HCT116 (cell line): ENCODE measurements around the gene PTPN13. TPM values are rescaled to one million over a fixed set of nuclear protein-coding genes. Genes with fewer than 3 reads are reported as not detected.

ENCODE experiments used
- ATAC-seq: fragments of 200-7000 bp; cut with Tn5 transposase; 2 replicates; pipeline ENCODE4 v1.9.1; 2020; ENCODE audit warnings: mild to moderate bottlenecking, moderate library complexity
- Bru-seq: library from RNA; stranded (reverse); fragments of 400-500 nt; gene quantifications from one replicate; lab custom pipeline; 2021; lab: Mats Ljungman, UMichigan
- BruChase-seq, 2 experiments: library from RNA; stranded (reverse); fragments of 400-500 nt; gene quantifications; one replicate each; lab custom pipeline; 2021; lab: Mats Ljungman, UMichigan
- BruUV-seq: library from RNA; stranded (reverse); fragments of 400-500 nt; replicated peaks from 2 replicates; lab custom pipeline; 2021; lab: Mats Ljungman, UMichigan
- CTCF ChIA-PET: fragments of 300-600 bp; sonication (Branson Sonifier 250); formaldehyde crosslinking; loops from one replicate; lab custom pipeline; 2021; ENCODE audit warnings: antibody characterized with exemption; lab: Charles Lee
- POLR2A ChIA-PET: fragments of 300-600, 350-600 bp; sonication (Branson Sonifier 250); formaldehyde crosslinking; loops from one replicate; lab custom pipeline; 2021; ENCODE audit warnings: antibody characterized with exemption; lab: Charles Lee
- RAD21 ChIA-PET, 2 experiments: fragments of 300-600 bp; sonication (Branson Sonifier 250); formaldehyde crosslinking; loops; one replicate each; lab custom pipeline; 2023; ENCODE audit warnings: low total read pairs in 2 of 2; ENCODE audit not compliant: uncharacterized antibody in 2 of 2, unreplicated experiment in 2 of 2, low non-redundant PET in 1 of 2; lab: Charles Lee
- DNase-seq: peaks from one replicate; pipeline ENCODE4 v3.0.0-alpha.2; 2010; ENCODE audit warnings: low read depth, low spot score
- H2AFZ ChIP-seq: fragments of 200-600 bp; shearing (Covaris generic), sonication (generic); 2 replicates; pipeline ENCODE4 v1.6.1; 2017; ENCODE audit warnings: low read depth, mixed run types, mixed read lengths, antibody characterized with exemption, low read length; ENCODE audit not compliant: poor library complexity, severe bottlenecking
- H3K27ac ChIP-seq: 2 replicates; pipeline ENCODE4 v1.5.1; 2012; ENCODE audit warnings: low read depth, low read length
- H3K27me3 ChIP-seq: fragments of 200-600 bp; sonication (generic); 2 replicates; pipeline ENCODE4 v1.6.1; 2016; ENCODE audit warnings: mixed run types, low read length, mixed read lengths; ENCODE audit not compliant: insufficient read depth
- H3K36me3 ChIP-seq, 2 experiments: fragments of 200-500 bp in 1 of 2; fragments of 200-600 bp in 1 of 2; sonication (Bioruptor generic) in 1 of 2; sonication (generic) in 1 of 2; 2 replicates each; pipeline versions ENCODE4 v1.5.1 to v1.6.1; 2014 to 2016; ENCODE audit warnings: low read length in 2 of 2, inconsistent platforms in 1 of 2, mixed read lengths in 1 of 2, mixed run types in 1 of 2; ENCODE audit not compliant: insufficient read depth in 2 of 2, control insufficient read depth in 1 of 2
- H3K4me1 ChIP-seq, 2 experiments: fragments of 200-600 bp in 1 of 2; sonication (generic) in 1 of 2; 2 replicates each; pipeline versions ENCODE4 v1.5.1 to v1.6.1; 2012 to 2017; ENCODE audit warnings: low read length in 2 of 2, inconsistent platforms in 1 of 2, mild to moderate bottlenecking in 1 of 2, mixed read lengths in 1 of 2, mixed run types in 1 of 2, moderate library complexity in 1 of 2; ENCODE audit not compliant: insufficient read depth in 2 of 2, control insufficient read depth in 1 of 2
- H3K4me2 ChIP-seq: fragments of 200-600 bp; sonication (generic); 2 replicates; pipeline ENCODE4 v1.6.1; 2017; ENCODE audit warnings: mixed run types, low read length, mixed read lengths
- H3K4me3 ChIP-seq, 2 experiments: fragments of 200-600 bp in 1 of 2; sonication (generic) in 1 of 2; replicated peaks in 1 of 2; 2 replicates each; pipeline ENCODE4 v1.5.1; 2011 to 2016; ENCODE audit warnings: low read length in 2 of 2, control low read depth in 1 of 2, low read depth in 1 of 2, mild to moderate bottlenecking in 1 of 2, mixed read lengths in 1 of 2, mixed run types in 1 of 2
- H3K79me2 ChIP-seq: fragments of 200-600 bp; sonication (generic); 2 replicates; pipeline ENCODE4 v1.6.1; 2017; ENCODE audit warnings: mild to moderate bottlenecking, mixed run types, low read length, moderate library complexity, mixed read lengths; ENCODE audit not compliant: insufficient read depth
- H3K9ac ChIP-seq: fragments of 200-600 bp; sonication (generic); 2 replicates; pipeline ENCODE4 v1.6.1; 2016; ENCODE audit warnings: low read length, mixed read lengths
- H3K9me2 ChIP-seq: fragments of 200-600 bp; sonication (generic), shearing (Covaris generic); 2 replicates; pipeline ENCODE4 v1.6.1; 2017; ENCODE audit warnings: mixed run types, mild to moderate bottlenecking, moderate library complexity; ENCODE audit not compliant: insufficient read depth
- H3K9me3 ChIP-seq, 2 experiments: fragments of 200-500 bp in 1 of 2; fragments of 200-600 bp in 1 of 2; sonication (Bioruptor generic) in 1 of 2; sonication (generic) in 1 of 2; 2 replicates each; pipeline ENCODE4 v1.6.1; 2014 to 2017; ENCODE audit warnings: low read length in 2 of 2, mixed read lengths in 2 of 2, inconsistent platforms in 1 of 2, low read depth in 1 of 2, mild to moderate bottlenecking in 1 of 2, mixed run types in 1 of 2, moderate library complexity in 1 of 2; ENCODE audit not compliant: control insufficient read depth in 1 of 2, insufficient read depth in 1 of 2
- H4K20me1 ChIP-seq: fragments of 200-600 bp; sonication (generic), shearing (Covaris generic); 2 replicates; pipeline ENCODE4 v1.6.1; 2017; ENCODE audit warnings: mixed run types, mild to moderate bottlenecking, moderate library complexity; ENCODE audit not compliant: insufficient read depth
- CBX3 ChIP-seq: IDR thresholded peaks from 2 replicates; pipeline ENCODE4 v1.6.1; 2012; ENCODE audit warnings: low read depth
- CEBPB ChIP-seq: IDR thresholded peaks from 2 replicates; pipeline ENCODE4 v1.6.1; 2012; ENCODE audit warnings: low read depth
- EGR1 ChIP-seq: IDR thresholded peaks from 2 replicates; pipeline ENCODE4 v1.6.1; 2012; ENCODE audit warnings: low read depth
- ELF1 ChIP-seq: IDR thresholded peaks from 2 replicates; pipeline ENCODE4 v1.6.1; 2012; ENCODE audit warnings: low read depth, borderline replicate concordance
- EZH2phosphoT487 ChIP-seq: fragments of 200-600 bp; IDR thresholded peaks from 2 replicates; pipeline ENCODE4 v1.6.1; 2018; ENCODE audit warnings: antibody characterized with exemption, borderline replicate concordance
- FOSL1 ChIP-seq: IDR thresholded peaks from 2 replicates; pipeline ENCODE4 v1.6.1; 2012; ENCODE audit warnings: low read depth
- POLR2AphosphoS5 ChIP-seq: IDR thresholded peaks from 2 replicates; pipeline ENCODE4 v1.6.1; 2011; ENCODE audit warnings: mild to moderate bottlenecking, low read depth, low read length, moderate library complexity
- RAD21 ChIP-seq: IDR thresholded peaks from 2 replicates; pipeline ENCODE4 v1.6.1; 2012; ENCODE audit warnings: low read depth, mild to moderate bottlenecking
- SIN3A ChIP-seq: IDR thresholded peaks from 2 replicates; pipeline ENCODE4 v1.6.1; 2012; ENCODE audit warnings: low read depth
- SP1 ChIP-seq: IDR thresholded peaks from 2 replicates; pipeline ENCODE4 v1.6.1; 2012; ENCODE audit warnings: low read depth
- SRF ChIP-seq: IDR thresholded peaks from 2 replicates; pipeline ENCODE4 v1.6.1; 2012; ENCODE audit warnings: low read depth
- TCF7L2 ChIP-seq: IDR thresholded peaks from 2 replicates; pipeline ENCODE4 v1.7.0; 2011; ENCODE audit warnings: borderline replicate concordance, inconsistent platforms; ENCODE audit not compliant: insufficient read depth, insufficient read length; ENCODE audit errors: extremely low read depth
- YY1 ChIP-seq: IDR thresholded peaks from 2 replicates; pipeline ENCODE4 v1.6.1; 2011; ENCODE audit warnings: low read length, low read depth, moderate library complexity, mild to moderate bottlenecking; ENCODE audit not compliant: insufficient replicate concordance; ENCODE audit errors: extremely low read depth
- ZFX ChIP-seq: fragments of 450-650 bp; IDR thresholded peaks from 2 replicates; pipeline ENCODE4 v1.6.1; 2017
- ZNF274 ChIP-seq: fragments of 200-500 bp; sonication (Bioruptor generic); IDR thresholded peaks from 2 replicates; pipeline ENCODE4 v1.6.1; 2014; ENCODE audit warnings: mild to moderate bottlenecking, low read depth, low read length, inconsistent platforms
- intact Hi-C: fragments of 100-400 bp; cut with micrococcal nuclease; formaldehyde crosslinking; loops from 2 replicates; pipeline ENCODE4 v1.10.0; 2022
- long read RNA-seq: library from polyadenylated mRNA; unstranded; transcript quantifications from one replicate; pipeline ENCODE4 v2.0.0, GENCODE V29; 2021; ENCODE audit not compliant: unreplicated experiment
- polyA plus RNA-seq: library from polyadenylated mRNA; unstranded; fragments of >200 nt; gene quantifications from 2 replicates; pipeline ENCODE4 v1.2.1, GENCODE V29; 2012; ENCODE audit warnings: missing spikeins
- total RNA-seq: library from RNA; stranded (reverse); gene quantifications from one replicate; pipeline ENCODE4 v1.2.1, GENCODE V29; 2021; ENCODE audit not compliant: unreplicated experiment
- TF ChIP-seq, protein P1 (sequence below): IDR thresholded peaks from 2 replicates; pipeline ENCODE4 v1.6.1; 2012
- TF ChIP-seq, protein P2 (sequence below): IDR thresholded peaks from 2 replicates; pipeline ENCODE4 v1.6.1; 2011; ENCODE audit warnings: mild to moderate bottlenecking, low read length, moderate library complexity; ENCODE audit not compliant: insufficient replicate concordance; ENCODE audit errors: extremely low read depth
- TF ChIP-seq, protein P3 (sequence below): IDR thresholded peaks from 2 replicates; pipeline ENCODE4 v1.6.1; 2012

Gene PTPN13, protein sequence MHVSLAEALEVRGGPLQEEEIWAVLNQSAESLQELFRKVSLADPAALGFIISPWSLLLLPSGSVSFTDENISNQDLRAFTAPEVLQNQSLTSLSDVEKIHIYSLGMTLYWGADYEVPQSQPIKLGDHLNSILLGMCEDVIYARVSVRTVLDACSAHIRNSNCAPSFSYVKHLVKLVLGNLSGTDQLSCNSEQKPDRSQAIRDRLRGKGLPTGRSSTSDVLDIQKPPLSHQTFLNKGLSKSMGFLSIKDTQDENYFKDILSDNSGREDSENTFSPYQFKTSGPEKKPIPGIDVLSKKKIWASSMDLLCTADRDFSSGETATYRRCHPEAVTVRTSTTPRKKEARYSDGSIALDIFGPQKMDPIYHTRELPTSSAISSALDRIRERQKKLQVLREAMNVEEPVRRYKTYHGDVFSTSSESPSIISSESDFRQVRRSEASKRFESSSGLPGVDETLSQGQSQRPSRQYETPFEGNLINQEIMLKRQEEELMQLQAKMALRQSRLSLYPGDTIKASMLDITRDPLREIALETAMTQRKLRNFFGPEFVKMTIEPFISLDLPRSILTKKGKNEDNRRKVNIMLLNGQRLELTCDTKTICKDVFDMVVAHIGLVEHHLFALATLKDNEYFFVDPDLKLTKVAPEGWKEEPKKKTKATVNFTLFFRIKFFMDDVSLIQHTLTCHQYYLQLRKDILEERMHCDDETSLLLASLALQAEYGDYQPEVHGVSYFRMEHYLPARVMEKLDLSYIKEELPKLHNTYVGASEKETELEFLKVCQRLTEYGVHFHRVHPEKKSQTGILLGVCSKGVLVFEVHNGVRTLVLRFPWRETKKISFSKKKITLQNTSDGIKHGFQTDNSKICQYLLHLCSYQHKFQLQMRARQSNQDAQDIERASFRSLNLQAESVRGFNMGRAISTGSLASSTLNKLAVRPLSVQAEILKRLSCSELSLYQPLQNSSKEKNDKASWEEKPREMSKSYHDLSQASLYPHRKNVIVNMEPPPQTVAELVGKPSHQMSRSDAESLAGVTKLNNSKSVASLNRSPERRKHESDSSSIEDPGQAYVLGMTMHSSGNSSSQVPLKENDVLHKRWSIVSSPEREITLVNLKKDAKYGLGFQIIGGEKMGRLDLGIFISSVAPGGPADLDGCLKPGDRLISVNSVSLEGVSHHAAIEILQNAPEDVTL (N-terminal part only)
- total RNA-seq = 14.6 TPM
- 4.6 and 5.4 TPM in 2 replicates for polyA plus RNA-seq
- Bru-seq, nascent RNA = percentile 67 among the genes with signal in this experiment
- BruChase-seq, experiment 1, labeled RNA remaining after a 6-hour chase = percentile 59 among the genes with signal in this experiment
- BruChase-seq, experiment 2, labeled RNA remaining after a 2-hour chase = percentile 61 among the genes with signal in this experiment
- long read RNA-seq, partial matches to known transcripts = 5 of 7 reads
- long read RNA-seq, other reads (novel, unspliced or antisense) = 2 of 7 reads

DNA sequence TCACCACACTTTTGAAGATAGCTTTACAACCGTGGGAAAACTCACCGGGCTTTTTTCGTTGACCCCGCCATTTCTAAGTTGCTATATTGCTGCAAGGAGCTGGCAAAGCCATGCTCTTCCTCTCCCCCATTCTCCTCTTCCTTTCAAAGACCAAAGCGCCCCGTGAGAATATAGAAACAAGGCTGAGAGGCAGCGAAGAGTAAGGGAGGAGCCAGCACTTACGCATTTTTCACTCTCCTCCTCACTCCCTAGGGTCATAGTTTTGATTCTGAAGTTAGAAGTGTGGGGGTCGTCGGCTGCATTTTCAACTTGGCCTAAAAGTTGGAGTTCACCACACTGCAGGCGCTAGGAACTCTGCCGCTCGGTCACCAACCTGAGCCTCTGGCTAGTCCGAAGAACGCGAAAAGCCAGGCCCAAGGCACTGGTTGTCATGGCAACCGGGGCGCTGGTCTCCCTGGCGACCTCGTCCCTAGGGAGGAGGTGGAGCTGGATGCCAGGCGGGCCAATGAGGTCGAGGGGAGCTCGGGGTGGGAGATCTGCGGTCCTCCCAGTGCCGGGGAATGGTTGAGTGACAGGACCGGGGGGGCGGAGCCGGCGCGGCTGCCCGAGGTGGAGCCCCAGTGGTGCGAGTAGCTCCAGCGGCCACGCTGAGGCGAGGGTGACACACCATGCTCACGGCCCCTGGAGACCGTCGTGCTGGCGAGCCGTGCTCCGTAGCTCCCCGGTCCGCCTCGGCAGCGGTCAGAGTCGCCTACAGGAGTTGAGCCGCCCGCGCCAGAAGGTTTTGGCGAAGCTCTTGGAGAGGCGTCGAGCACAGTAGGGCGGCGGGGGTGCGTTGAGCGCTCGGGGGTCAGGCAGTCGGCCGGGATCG, at the start of gene PTPN13:
Gene PTPN13 (plus strand): TSS at position 628 of the 871 bp plus-strand sequence. CDS start 40,942 bp downstream, outside the sequence.
- no TSS peak for BruUV-seq
- ChIA-PET POLR2A (interaction anchor here (0.7 to 1.2 kb wide), 7 partner anchors 8 to 310 kb away, joined by 3 to 5 read pairs (median 3); no protein-coding TSS in a partner anchor), RAD21 (interaction anchor here in 1 of 2 experiments (0.6 kb wide), 1 partner anchor 299 kb away, joined by 4 read pairs; no protein-coding TSS in a partner anchor), CTCF (interaction anchor here (0.7 to 1.1 kb wide), 4 partner anchors 12 to 98 kb away, joined by 3 to 5 read pairs (median 3); no protein-coding TSS in a partner anchor)
- peak; percentile 96 for ATAC-seq
- Histone ChIP-seq H3K79me2 (peaks cover 12% of the 10 kb centered on the region; the same call in 1 of the 2 replicates), H3K9me3 (no peaks in the 10 kb centered on the region), H3K4me3 (peak within 1 kb of the TSS; percentile 76 to 84), H3K27me3 (no peaks in the 10 kb centered on the region), H2AFZ (peak within 1 kb of the TSS; percentile 92), H3K9me2 (no peaks in the 10 kb centered on the region), H3K4me1 (peaks cover 12 to 17% of the 10 kb centered on the region in 2 experiments; a peak in 3 of 4 replicates), H3K36me3 (no peaks in the 10 kb centered on the region), H3K4me2 (peak within 1 kb of the TSS; percentile 86), H3K27ac (peak within 1 kb of the TSS; percentile 64), H3K9ac (peak within 1 kb of the TSS; percentile 75), H4K20me1 (no peaks in the 10 kb centered on the region)
- intact Hi-C loops = loop anchor here (2.0 kb wide), 1 partner anchor 301 kb away; no protein-coding TSS in a partner anchor
- DNase-seq = peak; percentile 97
- TF ChIP-seq SIN3A (no peak), ZNF274 (no peak), YY1 (no peak), FOSL1 (no peak), EGR1 (no peak), ZFX (no peak; the same call in 1 of the 2 replicates), POLR2AphosphoS5 (peak; percentile 95), ELF1 (no peak), CEBPB (no peak), EZH2phosphoT487 (no peak), RAD21 (no peak), SP1 (no peak; the same call in none of the 2 replicates), CBX3 (no peak; the same call in 1 of the 2 replicates), TCF7L2 (peak; percentile 6), SRF (no peak)
- TF ChIP-seq, protein P1, sequence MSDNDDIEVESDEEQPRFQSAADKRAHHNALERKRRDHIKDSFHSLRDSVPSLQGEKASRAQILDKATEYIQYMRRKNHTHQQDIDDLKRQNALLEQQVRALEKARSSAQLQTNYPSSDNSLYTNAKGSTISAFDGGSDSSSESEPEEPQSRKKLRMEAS = peak; percentile 59
- TF ChIP-seq, protein P2, sequence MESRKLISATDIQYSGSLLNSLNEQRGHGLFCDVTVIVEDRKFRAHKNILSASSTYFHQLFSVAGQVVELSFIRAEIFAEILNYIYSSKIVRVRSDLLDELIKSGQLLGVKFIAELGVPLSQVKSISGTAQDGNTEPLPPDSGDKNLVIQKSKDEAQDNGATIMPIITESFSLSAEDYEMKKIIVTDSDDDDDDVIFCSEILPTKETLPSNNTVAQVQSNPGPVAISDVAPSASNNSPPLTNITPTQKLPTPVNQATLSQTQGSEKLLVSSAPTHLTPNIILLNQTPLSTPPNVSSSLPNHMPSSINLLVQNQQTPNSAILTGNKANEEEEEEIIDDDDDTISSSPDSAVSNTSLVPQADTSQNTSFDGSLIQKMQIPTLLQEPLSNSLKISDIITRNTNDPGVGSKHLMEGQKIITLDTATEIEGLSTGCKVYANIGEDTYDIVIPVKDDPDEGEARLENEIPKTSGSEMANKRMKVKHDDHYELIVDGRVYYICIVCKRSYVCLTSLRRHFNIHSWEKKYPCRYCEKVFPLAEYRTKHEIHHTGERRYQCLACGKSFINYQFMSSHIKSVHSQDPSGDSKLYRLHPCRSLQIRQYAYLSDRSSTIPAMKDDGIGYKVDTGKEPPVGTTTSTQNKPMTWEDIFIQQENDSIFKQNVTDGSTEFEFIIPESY = no peak
- TF ChIP-seq, protein P3, sequence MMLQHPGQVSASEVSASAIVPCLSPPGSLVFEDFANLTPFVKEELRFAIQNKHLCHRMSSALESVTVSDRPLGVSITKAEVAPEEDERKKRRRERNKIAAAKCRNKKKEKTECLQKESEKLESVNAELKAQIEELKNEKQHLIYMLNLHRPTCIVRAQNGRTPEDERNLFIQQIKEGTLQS = no peak
